ENCODE results near the gene OLAH. TPM values are rescaled to one million over a fixed set of nuclear protein-coding genes. Genes with fewer than 3 reads are reported as not detected.
A peak's percentile ranks its signal among the peaks of the same experiment; 100 is the strongest.

The OLAH gene
- total and polyA plus RNA-seq, 3 experiments from 2014 or later: not detected

DNA sequence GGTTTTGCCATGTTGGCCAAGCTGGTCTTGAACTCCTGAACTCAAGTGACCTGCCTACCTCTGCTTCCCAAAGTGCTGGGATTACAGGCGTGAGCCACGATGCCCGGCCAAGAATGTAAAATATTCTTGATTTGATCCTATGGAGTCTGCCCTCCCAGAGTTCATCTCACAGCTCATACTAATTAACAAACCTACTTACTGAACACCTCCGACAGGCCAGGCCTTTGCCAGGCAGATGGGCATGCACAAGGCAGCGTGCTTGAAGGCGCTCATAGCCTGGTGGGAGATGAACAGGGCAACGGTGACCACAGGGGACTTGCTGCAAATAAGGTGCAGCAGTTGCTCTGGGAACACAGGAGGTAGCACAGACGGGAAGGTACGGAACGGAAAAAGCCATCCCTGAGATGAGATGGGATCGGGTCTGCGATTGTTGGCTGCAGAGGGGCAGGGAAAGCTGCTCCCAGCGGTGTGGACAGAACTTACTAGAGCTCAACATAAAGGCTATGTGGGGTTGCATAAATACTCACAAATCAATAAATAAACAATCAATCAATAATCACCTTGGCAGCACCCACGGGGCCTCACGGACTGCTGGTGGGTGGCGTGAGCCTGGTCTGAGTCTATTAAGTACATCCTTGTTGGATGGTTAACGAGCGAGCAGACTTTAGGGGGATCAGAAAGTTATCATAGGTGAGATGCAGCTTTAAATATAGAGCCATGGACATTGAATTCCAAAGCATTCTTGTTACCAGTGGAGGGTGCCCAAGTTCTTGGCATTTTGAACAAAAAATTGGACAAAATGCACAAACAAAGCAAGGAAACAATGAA, 40.1 kb downstream of the OLAH start:
- H3K9me3 ChIP-seq (ENCODE audit: low read length): no peaks in the 10 kb centered on the region
- POLR2A ChIA-PET: no interaction called here
- H3K27me3 ChIP-seq (ENCODE audit: insufficient read depth, low read length, poor library complexity, severe bottlenecking): no peaks in the 10 kb centered on the region
- H3K9me3 Mint-ChIP-seq: no peaks in the 10 kb centered on the region
- DNase-seq: no peak
- peak overlapping the region in 3 of 8 donors; percentile 2 to 38 (median 13) for H3K27ac Mint-ChIP-seq
- peak overlapping the region in 5 of 7 donors; percentile 28 to 63 (median 49) for H3K4me3 Mint-ChIP-seq
- H3K27me3 Mint-ChIP-seq: peaks cover 0 to 3% of the 10 kb centered on the region in 2 donors
- no peaks in the 10 kb centered on the region for H3K4me1 ChIP-seq (ENCODE audit: insufficient read depth, low read length)
- H3K4me1 Mint-ChIP-seq: peaks cover 0 to 16% (median 0%) of the 10 kb centered on the region in 3 donors
- no peaks in the 10 kb centered on the region for H3K36me3 ChIP-seq (ENCODE audit: insufficient read depth, low read length)
- no peak overlapping the region for H3K4me3 ChIP-seq (ENCODE audit: low read length)
- CTCF ChIA-PET: interaction anchor here (1.3 kb wide), 1 partner anchor 22 kb away, joined by 3 read pairs; no protein-coding TSS in a partner anchor
- no peak overlapping the region for H3K27ac ChIP-seq (ENCODE audit: low read depth, low read length)
- no peaks in the 10 kb centered on the region for H3K36me3 Mint-ChIP-seq

DNA sequence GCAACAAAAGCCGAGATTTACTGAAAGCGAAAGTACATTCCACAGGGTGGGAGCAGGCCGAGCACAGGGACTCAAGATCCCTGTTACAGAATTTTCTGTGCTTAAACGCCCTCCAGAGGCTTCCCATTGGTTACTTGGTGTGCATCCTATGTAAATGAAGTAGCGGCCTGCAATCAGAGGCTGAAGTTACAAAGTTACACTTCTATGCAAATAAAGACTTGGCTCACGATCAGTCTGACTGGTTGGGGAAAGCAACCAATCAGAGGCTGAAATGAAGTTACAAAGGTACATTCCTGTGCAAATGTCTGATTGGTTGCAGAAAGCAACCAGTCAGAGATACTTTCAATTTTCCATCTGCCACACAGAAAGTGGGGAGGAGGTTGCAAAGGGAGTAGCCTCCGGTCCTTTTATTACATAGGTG, 40.8 kb downstream of the OLAH start:
- H3K27ac Mint-ChIP-seq: peak overlapping the region in 2 of 8 donors; percentile 13 to 38

DNA sequence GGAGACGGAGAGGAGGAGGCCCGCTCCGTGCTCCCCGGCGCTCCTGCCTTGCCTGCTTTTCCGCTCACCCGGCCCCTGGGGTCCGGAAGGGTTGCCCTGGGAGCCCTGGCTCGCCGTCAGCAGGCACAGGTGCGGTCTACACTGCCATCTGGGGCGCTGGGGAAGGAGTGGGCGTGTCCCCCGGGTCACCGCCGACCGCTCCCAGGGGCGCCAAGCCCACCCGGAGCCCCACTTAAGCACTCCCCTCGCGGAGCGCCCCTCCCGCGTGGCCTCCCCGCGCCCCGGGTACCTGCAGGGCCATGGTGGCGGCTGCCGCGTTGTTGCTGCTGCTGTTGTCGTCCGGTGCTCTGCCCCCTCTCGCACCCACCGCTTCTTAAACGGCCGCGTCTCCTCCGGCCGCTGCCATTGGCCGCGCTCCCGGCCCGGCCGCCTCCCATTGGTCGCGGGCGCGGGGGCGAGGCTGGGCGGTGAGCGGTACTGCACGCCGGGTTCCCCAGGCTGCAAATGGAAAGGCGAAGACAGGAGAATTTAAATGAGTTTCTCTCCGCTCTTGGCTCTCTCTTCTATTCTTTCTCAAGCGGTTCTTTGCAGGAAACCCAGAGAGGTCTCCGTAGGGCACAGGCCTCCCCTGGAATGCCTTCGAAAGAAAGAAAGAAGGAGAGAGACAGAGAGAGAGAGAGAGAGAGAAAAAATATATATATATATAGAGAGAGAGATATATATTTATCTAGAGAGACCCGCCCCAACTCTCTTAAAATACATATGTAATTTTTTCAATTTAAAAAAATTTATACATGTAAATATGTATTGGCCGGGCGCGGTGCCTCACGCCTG, 44.9 kb downstream of the OLAH start, which contains the start of gene ACBD7:
TSS of gene ACBD7 (minus strand) at position 349 of the 834 bp plus-strand sequence. CDS start at position 301, 48 bp downstream.
- no peaks in the 10 kb centered on the region for H3K4me1 ChIP-seq (ENCODE audit: insufficient read depth, low read length)
- H3K4me3 ChIP-seq (ENCODE audit: low read length): peak within 1 kb of the TSS; percentile 54
- H3K36me3 ChIP-seq (ENCODE audit: insufficient read depth, low read length): no peaks in the 10 kb centered on the region
- Mint-ChIP-seq H3K27ac (peak within 1 kb of the TSS in 1 of 8 donors; percentile 24), H3K36me3 (no peaks in the 10 kb centered on the region), H3K9me3 (no peaks in the 10 kb centered on the region), H3K4me1 (peaks cover 0 to 16% (median 1%) of the 10 kb centered on the region in 3 donors), H3K4me3 (peak within 1 kb of the TSS; percentile 59 to 83 (median 74)), H3K27me3 (peaks cover 0 to 3% of the 10 kb centered on the region in 2 donors)
- H3K9me3 ChIP-seq (ENCODE audit: low read length): no peaks in the 10 kb centered on the region
- CTCF ChIA-PET: no interaction called here
- H3K27me3 ChIP-seq (ENCODE audit: insufficient read depth, low read length, poor library complexity, severe bottlenecking): no peaks in the 10 kb centered on the region
- POLR2A ChIA-PET: no interaction called here
- H3K27ac ChIP-seq (ENCODE audit: low read depth, low read length): no peak within 1 kb of the TSS
- DNase-seq: peak; percentile 70 to 83 (median 79)

More for the DNA sequence above, 40.8 kb downstream of the OLAH start:
- DNase-seq: peak in 1 of 5 donors; percentile 34
- Histone ChIP-seq H3K4me1 (ENCODE audit: insufficient read depth, low read length) (no peaks in the 10 kb centered on the region), H3K9me3 (ENCODE audit: low read length) (no peaks in the 10 kb centered on the region), H3K4me3 (ENCODE audit: low read length) (no peak overlapping the region), H3K27ac (ENCODE audit: low read depth, low read length) (no peak overlapping the region), H3K27me3 (ENCODE audit: insufficient read depth, low read length, poor library complexity, severe bottlenecking) (no peaks in the 10 kb centered on the region), H3K36me3 (ENCODE audit: insufficient read depth, low read length) (no peaks in the 10 kb centered on the region)
- CTCF ChIA-PET: no interaction called here
- Mint-ChIP-seq H3K4me1 (peaks cover 0 to 16% (median 0%) of the 10 kb centered on the region in 3 donors), H3K27me3 (peaks cover 0 to 3% of the 10 kb centered on the region in 2 donors), H3K36me3 (no peaks in the 10 kb centered on the region), H3K4me3 (peak overlapping the region in 5 of 7 donors; percentile 28 to 63 (median 49)), H3K9me3 (no peaks in the 10 kb centered on the region)
- POLR2A ChIA-PET: no interaction called here

DNA sequence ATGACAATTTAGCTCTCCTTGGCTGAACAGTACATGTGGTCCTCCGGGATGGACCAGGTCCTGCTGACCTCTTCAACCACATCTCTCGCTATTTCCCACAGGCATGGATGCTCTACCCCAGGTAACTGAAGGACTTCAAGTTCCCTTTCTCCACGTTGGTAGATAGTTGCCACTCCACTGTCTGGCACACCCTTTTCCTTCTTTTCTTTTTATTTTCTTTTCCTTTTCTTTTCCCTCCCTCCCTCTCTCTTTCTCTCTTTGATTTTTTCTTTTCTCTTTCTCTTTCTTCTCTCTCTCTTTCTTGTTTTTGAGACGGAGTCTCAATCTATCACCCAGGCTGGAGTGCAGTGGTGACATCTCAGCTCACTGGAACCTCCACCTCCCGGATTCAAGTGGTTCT, 47.7 kb downstream of the OLAH start:
- no peaks in the 10 kb centered on the region for H3K9me3 Mint-ChIP-seq
- H3K36me3 Mint-ChIP-seq: no peaks in the 10 kb centered on the region
- Histone ChIP-seq H3K9me3 (ENCODE audit: low read length) (no peaks in the 10 kb centered on the region), H3K4me3 (ENCODE audit: low read length) (no peak overlapping the region), H3K36me3 (ENCODE audit: insufficient read depth, low read length) (no peaks in the 10 kb centered on the region), H3K27me3 (ENCODE audit: insufficient read depth, low read length, poor library complexity, severe bottlenecking) (no peaks in the 10 kb centered on the region), H3K27ac (ENCODE audit: low read depth, low read length) (no peak overlapping the region), H3K4me1 (ENCODE audit: insufficient read depth, low read length) (no peaks in the 10 kb centered on the region)
- peaks cover 0 to 3% of the 10 kb centered on the region in 2 donors for H3K27me3 Mint-ChIP-seq
- DNase-seq: no peak
- ChIA-PET POLR2A (no interaction called here), CTCF (interaction anchor here (1.5 kb wide), 1 partner anchor 8 kb away, joined by 6 read pairs; no protein-coding TSS in a partner anchor)
- H3K4me1 Mint-ChIP-seq: peaks cover 4 to 17% (median 13%) of the 10 kb centered on the region in 3 donors
- peak overlapping the region in 1 of 8 donors; percentile 16 for H3K27ac Mint-ChIP-seq
- H3K4me3 Mint-ChIP-seq: peak overlapping the region in 2 of 7 donors; percentile 39 to 81

DNA sequence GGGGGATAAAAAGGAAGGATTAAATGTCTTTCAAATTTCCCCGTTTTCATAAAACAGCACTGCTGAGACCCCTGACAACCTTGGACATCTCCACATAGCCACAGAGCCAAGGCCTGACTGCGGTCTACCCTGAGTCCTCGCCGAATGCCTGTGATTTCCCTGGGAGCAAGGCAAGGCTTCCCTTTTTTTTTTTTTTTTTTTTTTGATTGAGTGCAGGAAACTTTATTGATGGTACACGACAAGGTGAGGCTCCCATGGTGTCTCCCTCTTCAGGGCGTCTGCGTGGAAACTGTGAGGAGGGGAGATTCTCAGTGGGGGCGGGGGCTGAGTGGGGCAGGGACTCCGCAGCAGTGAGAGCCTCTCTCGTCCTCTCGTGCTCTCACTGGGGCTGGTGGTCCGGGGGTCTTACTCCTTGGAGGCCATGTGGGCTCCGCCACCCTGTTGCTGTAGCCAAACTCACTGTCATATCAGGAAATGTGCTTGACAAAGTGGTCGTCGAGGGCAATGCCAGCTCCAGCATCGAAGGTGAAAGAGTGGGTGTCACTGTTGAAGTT, 49.2 kb downstream of the OLAH start:
- Mint-ChIP-seq H3K27me3 (peaks cover 0 to 5% of the 10 kb centered on the region in 2 donors), H3K27ac (no peak overlapping the region), H3K9me3 (no peaks in the 10 kb centered on the region), H3K36me3 (peaks cover 0 to 10% (median under 1%) of the 10 kb centered on the region in 3 donors), H3K4me1 (peaks cover 12 to 27% (median 23%) of the 10 kb centered on the region in 3 donors), H3K4me3 (no peak overlapping the region)
- H3K4me1 ChIP-seq (ENCODE audit: insufficient read depth, low read length): peaks cover 4% of the 10 kb centered on the region
- no peaks in the 10 kb centered on the region for H3K27me3 ChIP-seq (ENCODE audit: insufficient read depth, low read length, poor library complexity, severe bottlenecking)
- POLR2A ChIA-PET: no interaction called here
- no peak for DNase-seq
- no peaks in the 10 kb centered on the region for H3K9me3 ChIP-seq (ENCODE audit: low read length)
- no peak overlapping the region for H3K27ac ChIP-seq (ENCODE audit: low read depth, low read length)
- H3K4me3 ChIP-seq (ENCODE audit: low read length): no peak overlapping the region
- H3K36me3 ChIP-seq (ENCODE audit: insufficient read depth, low read length): no peaks in the 10 kb centered on the region
- CTCF ChIA-PET: interaction anchor here (1.2 kb wide), 1 partner anchor 12 kb away, joined by 3 read pairs; no protein-coding TSS in a partner anchor

DNA sequence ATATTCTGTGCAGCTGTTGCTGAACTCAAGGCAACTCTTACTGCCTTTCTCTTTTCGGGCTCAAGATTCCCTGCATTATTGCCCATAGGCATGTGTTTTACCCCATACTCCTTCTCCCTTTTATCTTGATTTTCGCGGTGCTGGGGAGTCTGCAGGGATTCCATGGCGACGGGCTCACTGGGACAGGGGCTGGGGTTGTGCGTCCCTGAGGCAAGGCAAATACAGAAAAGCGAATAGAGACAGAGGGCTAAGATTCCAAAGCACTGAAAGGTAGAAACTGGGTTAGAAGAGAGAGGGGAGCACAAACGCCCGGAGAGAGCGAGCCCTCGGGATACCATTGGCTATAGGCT, 52.9 kb downstream of the OLAH start:
- no peak for DNase-seq
- peak overlapping the region; percentile 82 to 99 (median 95) for H3K27ac Mint-ChIP-seq
- POLR2A ChIA-PET: no interaction called here
- no peaks in the 10 kb centered on the region for H3K9me3 ChIP-seq (ENCODE audit: low read length)
- peak overlapping the region; percentile 56 for H3K4me3 ChIP-seq (ENCODE audit: low read length)
- no peaks in the 10 kb centered on the region for H3K9me3 Mint-ChIP-seq
- CTCF ChIA-PET: no interaction called here
- H3K36me3 ChIP-seq (ENCODE audit: insufficient read depth, low read length): no peaks in the 10 kb centered on the region
- H3K36me3 Mint-ChIP-seq: peaks cover 0 to 29% (median 2%) of the 10 kb centered on the region in 3 donors
- peak overlapping the region; percentile 92 to 99 (median 95) for H3K4me3 Mint-ChIP-seq
- H3K27ac ChIP-seq (ENCODE audit: low read depth, low read length): peak overlapping the region; percentile 93
- H3K27me3 Mint-ChIP-seq: peaks cover 0 to 2% of the 10 kb centered on the region in 2 donors
- H3K4me1 Mint-ChIP-seq: peaks cover 27 to 51% (median 42%) of the 10 kb centered on the region in 3 donors
- no peaks in the 10 kb centered on the region for H3K27me3 ChIP-seq (ENCODE audit: insufficient read depth, low read length, poor library complexity, severe bottlenecking)
- peaks cover 18% of the 10 kb centered on the region for H3K4me1 ChIP-seq (ENCODE audit: insufficient read depth, low read length)

DNA sequence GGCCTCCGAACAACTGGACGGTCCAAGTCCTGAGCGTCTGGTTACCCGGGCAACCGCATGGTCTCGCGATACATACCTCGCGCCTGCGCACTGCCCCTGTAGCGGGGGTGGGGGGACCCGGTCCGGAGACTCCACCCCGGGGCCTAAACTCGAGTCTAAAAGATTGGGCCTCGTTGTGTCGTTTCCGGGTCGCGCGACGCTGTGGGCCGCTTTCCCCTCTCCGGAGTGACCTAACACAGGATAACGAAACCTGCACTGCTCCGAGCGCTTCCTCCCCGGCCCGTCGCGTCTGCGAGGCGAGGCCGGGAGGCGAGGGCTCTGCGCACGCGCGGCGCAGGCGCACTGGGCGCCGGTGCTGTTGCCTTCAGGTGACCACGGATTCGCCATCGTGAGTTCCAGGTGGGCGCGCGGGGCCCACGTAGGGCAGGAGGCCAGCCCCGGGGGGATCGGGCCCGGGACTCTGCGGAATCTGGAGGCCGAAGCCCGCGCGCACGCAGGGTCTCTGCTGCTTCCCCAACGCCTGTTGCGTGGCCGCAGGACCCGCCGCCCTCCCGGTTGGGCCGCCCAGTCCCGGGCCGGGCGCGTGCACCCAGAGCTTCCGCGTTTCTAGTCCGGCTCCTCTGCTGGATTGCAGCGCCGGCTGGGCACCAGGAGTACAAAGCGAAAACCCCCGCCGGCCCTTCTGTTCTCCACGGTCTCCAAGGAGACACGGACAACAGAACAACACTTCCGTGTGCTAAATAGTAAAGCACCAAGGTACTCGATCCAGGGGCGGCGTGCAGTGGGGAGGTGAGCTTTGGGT, 53.5 kb downstream of the OLAH start, which contains the start of gene RPP38:
TSS of gene RPP38 (plus strand) at position 345 of the 802 bp plus-strand sequence. CDS start 5,960 bp downstream, outside the sequence.
- H3K4me3 Mint-ChIP-seq: peak within 1 kb of the TSS; percentile 92 to 99 (median 95)
- H3K27me3 ChIP-seq (ENCODE audit: insufficient read depth, low read length, poor library complexity, severe bottlenecking): no peaks in the 10 kb centered on the region
- no peaks in the 10 kb centered on the region for H3K36me3 ChIP-seq (ENCODE audit: insufficient read depth, low read length)
- ChIA-PET POLR2A (interaction anchor here (0.6 to 1.0 kb wide), 3 partner anchors 70 to 219 kb away, joined by 3 to 5 read pairs (median 3); partner anchors contain the start of genes NMT2 and SUV39H2), CTCF (interaction anchor here (0.9 to 1.3 kb wide), 2 partner anchors 9 to 1797 kb away, joined by 3 to 6 read pairs; no protein-coding TSS in a partner anchor)
- peaks cover 0 to 2% of the 10 kb centered on the region in 2 donors for H3K27me3 Mint-ChIP-seq
- H3K4me3 ChIP-seq (ENCODE audit: low read length): peak within 1 kb of the TSS; percentile 56
- DNase-seq: peak; percentile 91 to 97 (median 95)
- peaks cover 27 to 56% (median 45%) of the 10 kb centered on the region in 3 donors for H3K4me1 Mint-ChIP-seq
- H3K9me3 Mint-ChIP-seq: no peaks in the 10 kb centered on the region
- H3K27ac ChIP-seq (ENCODE audit: low read depth, low read length): peak within 1 kb of the TSS; percentile 93
- peaks cover 0 to 34% (median 2%) of the 10 kb centered on the region in 3 donors for H3K36me3 Mint-ChIP-seq
- H3K27ac Mint-ChIP-seq: peak within 1 kb of the TSS; percentile 94 to 99 (median 98)
- H3K9me3 ChIP-seq (ENCODE audit: low read length): no peaks in the 10 kb centered on the region
- H3K4me1 ChIP-seq (ENCODE audit: insufficient read depth, low read length): peaks cover 18% of the 10 kb centered on the region

Data from CD8-positive, alpha-beta memory T cell (primary cell).